A549 (cell line): ENCODE results near the gene LARGE1.

ENCODE experiments used
- CTCF ChIP-seq: fragments of >200 bp; sonication (Bioruptor Twin); formaldehyde crosslinking; IDR thresholded peaks from 3 replicates; pipeline ENCODE4 v1.5.1; 2016
- ELK1 ChIP-seq: fragments of 150-350 bp; IDR thresholded peaks from 2 replicates; pipeline ENCODE4 v1.6.1; 2014; ENCODE audit warnings: low read depth, mild to moderate bottlenecking, low read length
- EP300 ChIP-seq, 2 experiments: fragments of >200 bp; sonication (Bioruptor Twin); formaldehyde crosslinking; IDR thresholded peaks; 2 replicates in 1 of 2; 3 replicates in 1 of 2; pipeline ENCODE4 v1.6.1; 2016 to 2017
- HDAC2 ChIP-seq: fragments of 200-600 bp; sonication (generic); IDR thresholded peaks from 2 replicates; pipeline ENCODE4 v1.6.1; 2016
- KDM5A ChIP-seq: fragments of 200-600 bp; sonication (generic); IDR thresholded peaks from 2 replicates; pipeline ENCODE4 v1.6.1; 2016; ENCODE audit warnings: antibody characterized with exemption, mild to moderate bottlenecking
- NR3C1 ChIP-seq: fragments of >200 bp; sonication (Bioruptor Twin); formaldehyde crosslinking; IDR thresholded peaks from 3 replicates; pipeline ENCODE4 v1.6.1; 2017
- RAD21 ChIP-seq, 2 experiments: fragments of >200 bp in 1 of 2; sonication (Bioruptor Twin) in 1 of 2; formaldehyde crosslinking in 1 of 2; IDR thresholded peaks in 1 of 2; conservative IDR thresholded peaks in 1 of 2; 2 replicates in 1 of 2; 3 replicates in 1 of 2; pipeline ENCODE4 v1.6.1; 2012 to 2018; ENCODE audit warnings: inconsistent platforms in 1 of 2

DNA sequence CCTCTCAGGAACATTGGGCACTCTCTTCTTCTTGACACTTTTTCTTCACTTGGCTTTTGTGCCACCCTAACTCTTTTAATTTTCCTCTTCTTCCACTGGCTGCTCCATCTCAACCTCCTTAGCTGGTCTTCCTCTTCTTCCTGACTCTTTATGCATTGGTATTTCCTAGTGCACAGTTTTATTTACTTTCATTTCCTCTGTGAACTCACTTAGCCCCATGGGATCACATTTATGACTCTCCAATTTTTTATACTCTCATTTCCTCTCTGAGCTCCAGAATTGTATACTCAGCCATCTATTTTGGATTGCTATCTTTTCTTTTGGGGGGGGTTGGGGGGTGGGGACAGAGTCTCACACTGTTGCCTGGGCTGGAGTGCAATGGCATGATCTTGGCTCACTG is 38.5 kb upstream of the LARGE1 start:
- TF ChIP-seq ELK1 (no peak), EP300 (IDR thresholded peaks at IDR 0.05) (no peak), KDM5A (no peak), CTCF (no peak), NR3C1 (no peak), RAD21 (conservative IDR thresholded peaks at IDR 0.05 in 1 of 2, IDR thresholded peaks at IDR 0.05 in 1 of 2) (no peak), HDAC2 (no peak)
